ENCODE results near the gene FAM124A.

DNA sequence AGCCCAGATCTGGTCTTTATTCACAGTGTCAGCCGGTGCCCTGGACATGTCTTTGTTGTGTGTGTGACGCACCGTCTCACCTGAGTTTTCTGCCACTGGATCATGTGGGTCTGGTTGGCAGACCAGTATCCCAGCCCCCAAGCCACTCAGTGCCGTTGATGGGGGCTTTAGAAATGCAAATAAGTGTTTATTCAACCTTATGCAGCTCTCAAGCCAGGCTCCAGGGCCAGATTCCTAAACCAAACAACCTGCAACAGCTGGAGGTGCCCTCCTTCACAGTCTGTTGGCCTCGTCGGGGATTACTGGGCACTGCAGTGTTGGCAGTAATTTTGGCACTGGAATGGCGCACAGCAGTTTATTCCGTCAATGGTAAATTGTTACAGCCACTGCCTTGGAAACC is 21.6 kb downstream of the FAM124A start:
- TF ChIP-seq, protein P1, sequence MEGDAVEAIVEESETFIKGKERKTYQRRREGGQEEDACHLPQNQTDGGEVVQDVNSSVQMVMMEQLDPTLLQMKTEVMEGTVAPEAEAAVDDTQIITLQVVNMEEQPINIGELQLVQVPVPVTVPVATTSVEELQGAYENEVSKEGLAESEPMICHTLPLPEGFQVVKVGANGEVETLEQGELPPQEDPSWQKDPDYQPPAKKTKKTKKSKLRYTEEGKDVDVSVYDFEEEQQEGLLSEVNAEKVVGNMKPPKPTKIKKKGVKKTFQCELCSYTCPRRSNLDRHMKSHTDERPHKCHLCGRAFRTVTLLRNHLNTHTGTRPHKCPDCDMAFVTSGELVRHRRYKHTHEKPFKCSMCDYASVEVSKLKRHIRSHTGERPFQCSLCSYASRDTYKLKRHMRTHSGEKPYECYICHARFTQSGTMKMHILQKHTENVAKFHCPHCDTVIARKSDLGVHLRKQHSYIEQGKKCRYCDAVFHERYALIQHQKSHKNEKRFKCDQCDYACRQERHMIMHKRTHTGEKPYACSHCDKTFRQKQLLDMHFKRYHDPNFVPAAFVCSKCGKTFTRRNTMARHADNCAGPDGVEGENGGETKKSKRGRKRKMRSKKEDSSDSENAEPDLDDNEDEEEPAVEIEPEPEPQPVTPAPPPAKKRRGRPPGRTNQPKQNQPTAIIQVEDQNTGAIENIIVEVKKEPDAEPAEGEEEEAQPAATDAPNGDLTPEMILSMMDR (IDR thresholded peaks at IDR 0.05; ENCODE audit: extremely low read depth in 1 of 2, insufficient read depth in 1 of 2, low read depth in 1 of 2, low read length in 2 of 2) = no peak
- TF ChIP-seq MYC (IDR thresholded peaks at IDR 0.05; ENCODE audit: low read depth, low read length) (no peak), POLR2AphosphoS5 (IDR thresholded peaks at IDR 0.05; ENCODE audit: insufficient read depth, low read depth, low read length) (no peak)

Measured in endothelial cell of umbilical vein (primary cell).